ENCODE results near the gene HDDC2. TPM values are rescaled to one million over a fixed set of nuclear protein-coding genes. Genes with fewer than 3 reads are reported as not detected.
A peak's percentile ranks its signal among the peaks of the same experiment; 100 is the strongest.

HDDC2 gene
- total and polyA plus RNA-seq, 11 donors = 70.2 to 170 (median 92.6) TPM

- H3K4me3 ChIP-seq = no peak overlapping the region
- ATAC-seq (no peak), DNase-seq (no peak)
- no peak for TF ChIP-seq POLR2A (IDR thresholded peaks at IDR 0.05)
- TF ChIP-seq, protein P1, sequence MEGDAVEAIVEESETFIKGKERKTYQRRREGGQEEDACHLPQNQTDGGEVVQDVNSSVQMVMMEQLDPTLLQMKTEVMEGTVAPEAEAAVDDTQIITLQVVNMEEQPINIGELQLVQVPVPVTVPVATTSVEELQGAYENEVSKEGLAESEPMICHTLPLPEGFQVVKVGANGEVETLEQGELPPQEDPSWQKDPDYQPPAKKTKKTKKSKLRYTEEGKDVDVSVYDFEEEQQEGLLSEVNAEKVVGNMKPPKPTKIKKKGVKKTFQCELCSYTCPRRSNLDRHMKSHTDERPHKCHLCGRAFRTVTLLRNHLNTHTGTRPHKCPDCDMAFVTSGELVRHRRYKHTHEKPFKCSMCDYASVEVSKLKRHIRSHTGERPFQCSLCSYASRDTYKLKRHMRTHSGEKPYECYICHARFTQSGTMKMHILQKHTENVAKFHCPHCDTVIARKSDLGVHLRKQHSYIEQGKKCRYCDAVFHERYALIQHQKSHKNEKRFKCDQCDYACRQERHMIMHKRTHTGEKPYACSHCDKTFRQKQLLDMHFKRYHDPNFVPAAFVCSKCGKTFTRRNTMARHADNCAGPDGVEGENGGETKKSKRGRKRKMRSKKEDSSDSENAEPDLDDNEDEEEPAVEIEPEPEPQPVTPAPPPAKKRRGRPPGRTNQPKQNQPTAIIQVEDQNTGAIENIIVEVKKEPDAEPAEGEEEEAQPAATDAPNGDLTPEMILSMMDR (IDR thresholded peaks at IDR 0.05) = no peak
- peaks cover 0 to 24% (median 18%) of the 10 kb centered on the region in 9 donors for H3K36me3 ChIP-seq
- peaks cover 0 to 8% (median 0%) of the 10 kb centered on the region in 12 donors for H3K9me3 ChIP-seq
- intact Hi-C loops (cut with DNase I) = loop anchor here in 6 of 10 donors (5.0 to 10.0 kb wide), 5 partner anchors 151 to 682 kb away; partner anchors contain the start of genes TPD52L1 (in 5 of the 6), HINT3 (in 2 of the 6), RNF217 (in 1 of the 6) and TRMT11 (in 1 of the 6)
- H3K27ac ChIP-seq = peak overlapping the region in 2 of 12 donors; percentile 3 to 92
- H3K4me1 ChIP-seq = peaks cover 0 to 27% (median 19%) of the 10 kb centered on the region in 12 donors
- WGBS, 4 donors = 76 to 85% (median 81%) methylated on average over 4 of the region's 4 CpGs
- H3K27me3 ChIP-seq = no peaks in the 10 kb centered on the region
These were observed 1.2 kb upstream of the HDDC2 start for GRCh38 chr6:125302840-125303511.

DNA sequence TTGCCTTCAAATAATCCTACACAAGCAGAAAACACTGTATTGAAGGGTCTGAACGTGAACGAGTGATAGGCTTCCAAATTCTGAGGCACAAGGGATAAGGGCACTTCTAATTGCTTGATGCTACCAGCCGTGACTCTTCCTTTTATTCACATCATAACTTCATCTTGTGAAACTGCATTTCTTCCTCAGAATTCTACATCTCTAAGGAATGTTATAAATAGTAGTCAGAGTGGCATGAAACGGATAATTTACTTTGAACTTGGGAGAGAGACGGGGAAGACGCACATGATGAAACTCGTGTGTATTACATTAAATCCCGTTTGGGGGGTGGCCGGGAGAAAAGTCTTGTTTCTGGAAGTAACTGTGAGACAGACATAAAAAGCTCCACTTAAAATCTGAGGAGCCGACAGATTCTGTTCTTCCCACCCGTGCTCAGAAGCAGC, 754 bp downstream of the HDDC2 start:
- ATAC-seq (no peak), DNase-seq (no peak)
- WGBS, 4 donors = 5 to 7% (median 6%) methylated on average over 11 of the region's 11 CpGs
- intact Hi-C loops (cut with DNase I) = loop anchor here in 8 of 10 donors (1.0 to 10.0 kb wide), 9 partner anchors 98 to 684 kb away; partner anchors contain the start of genes TPD52L1 (in 6 of the 8), HINT3 (in 2 of the 8), RNF217 (in 1 of the 8) and TRMT11 (in 1 of the 8)
- Histone ChIP-seq H3K4me1 (peaks cover 0 to 35% (median 22%) of the 10 kb centered on the region in 12 donors), H3K9me3 (peaks cover 0 to 8% (median 0%) of the 10 kb centered on the region in 12 donors), H3K27ac (peak overlapping the region; percentile 83 to 97 (median 92)), H3K4me3 (peak overlapping the region; percentile 46 to 84 (median 74)), H3K36me3 (peaks cover 0 to 43% (median 37%) of the 10 kb centered on the region in 9 donors), H3K27me3 (no peaks in the 10 kb centered on the region)
- TF ChIP-seq, protein P1 (IDR thresholded peaks at IDR 0.05) = no peak
- TF ChIP-seq POLR2A (IDR thresholded peaks at IDR 0.05) = no peak

DNA sequence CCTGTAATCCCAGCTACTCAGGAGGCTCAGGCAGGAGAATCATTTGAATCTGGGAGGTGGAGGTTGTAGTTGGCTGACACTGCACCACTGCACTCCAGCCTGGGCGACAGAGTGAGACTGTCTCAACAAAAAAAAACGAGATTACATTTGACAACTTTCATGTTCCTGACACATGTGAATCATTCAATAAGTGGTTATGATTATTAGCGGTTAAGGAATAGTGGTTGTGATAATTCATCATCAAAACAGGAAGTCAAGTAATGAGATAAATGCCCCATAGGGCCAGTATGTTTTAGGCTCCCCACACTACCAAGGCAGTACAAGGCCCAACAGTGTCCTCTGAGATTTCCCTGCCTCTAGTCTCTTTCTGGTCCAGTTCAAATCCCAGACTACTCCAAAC, 2.5 kb downstream of the HDDC2 start:
- intact Hi-C loops (cut with DNase I) = loop anchor here in 5 of 10 donors (5.0 to 10.0 kb wide), 4 partner anchors 107 to 424 kb away; partner anchors contain the start of gene TPD52L1 (in 2 of the 5)
- peaks cover 0 to 50% (median 36%) of the 10 kb centered on the region in 12 donors for H3K4me1 ChIP-seq

More for the DNA sequence above, 2.5 kb downstream of the HDDC2 start:
- ATAC-seq (no peak), DNase-seq (no peak)
- Histone ChIP-seq H3K9me3 (no peaks in the 10 kb centered on the region), H3K27ac (no peak overlapping the region), H3K36me3 (peaks cover 0 to 58% (median 44%) of the 10 kb centered on the region in 9 donors), H3K27me3 (no peaks in the 10 kb centered on the region), H3K4me3 (no peak overlapping the region)
- 79 to 92% (median 85%) methylated on average over 3 of the region's 3 CpGs for WGBS, 4 donors
- TF ChIP-seq, protein P1 (IDR thresholded peaks at IDR 0.05) = no peak
- no peak for TF ChIP-seq POLR2A (IDR thresholded peaks at IDR 0.05)

All from heart left ventricle (tissue), 16 donors.